ENCODE measurements around the gene CIC.
A peak's percentile ranks its signal among the peaks of the same experiment; 100 is the strongest.

Gene CIC

GRCh38 chr19:42276821-42277220 lies 7.8 kb downstream of the CIC start:
- no peak for FAIRE-seq
- no peak for TF ChIP-seq CTCF (IDR thresholded peaks at IDR 0.05; ENCODE audit: insufficient read depth, missing control alignments)
- no peak for DNase-seq (ENCODE audit: insufficient read length, low spot score)

- FAIRE-seq (no peak), DNase-seq (ENCODE audit: insufficient read length, low spot score) (no peak)
- TF ChIP-seq CTCF (IDR thresholded peaks at IDR 0.05; ENCODE audit: insufficient read depth, missing control alignments): no peak
Measured at GRCh38 chr19:42277821-42278451, 8.9 kb downstream of the CIC start.

GRCh38 chr19:42278452-42279154 lies 9.6 kb downstream of the CIC start:
- no peak for TF ChIP-seq CTCF (IDR thresholded peaks at IDR 0.05; ENCODE audit: insufficient read depth, missing control alignments)
- FAIRE-seq (no peak), DNase-seq (ENCODE audit: insufficient read length, low spot score) (no peak)

- TF ChIP-seq CTCF (IDR thresholded peaks at IDR 0.05; ENCODE audit: insufficient read depth, missing control alignments): no peak
- no peak for DNase-seq (ENCODE audit: insufficient read length, low spot score)
- FAIRE-seq: no peak
Measured at GRCh38 chr19:42279155-42279901, 10.3 kb downstream of the CIC start.

- FAIRE-seq (no peak), DNase-seq (ENCODE audit: insufficient read length, low spot score) (peak; percentile 99)
- TF ChIP-seq CTCF (IDR thresholded peaks at IDR 0.05; ENCODE audit: insufficient read depth, missing control alignments): peak; percentile 74
Measured at GRCh38 chr19:42279902-42280814, 11.1 kb downstream of the CIC start.

- TF ChIP-seq CTCF (IDR thresholded peaks at IDR 0.05; ENCODE audit: insufficient read depth, missing control alignments): no peak
- DNase-seq (ENCODE audit: insufficient read length, low spot score) (no peak), FAIRE-seq (no peak)
Measured at GRCh38 chr19:42280815-42281145, 11.7 kb downstream of the CIC start.

Data from D721Med (cell line).